Right cardiac atrium (tissue), 5 donors: ENCODE measurements around the gene GCSAML. TPM values are rescaled to one million over a fixed set of nuclear protein-coding genes. Genes with fewer than 3 reads are reported as not detected.

Experiments used
- ATAC-seq, 2 donors: fragments of 200-7000 bp; cut with Tn5 transposase; one replicate each; pipeline versions ENCODE4 v1.8.0 to v1.9.1; 2020; ENCODE audit warnings: moderate library complexity in 2 of 2, mild to moderate bottlenecking in 1 of 2
- DNase-seq, 3 donors: peaks; one replicate each; pipeline ENCODE4 v3.0.0-alpha.2; 2020
- H3K27ac ChIP-seq: one replicate; pipeline ENCODE4 v1.5.1; 2013; ENCODE audit warnings: mild to moderate bottlenecking, low read length, control low read depth, moderate library complexity
- H3K27me3 ChIP-seq: one replicate; pipeline ENCODE4 v1.6.1; 2013; ENCODE audit not compliant: control insufficient read depth, insufficient read depth
- H3K4me1 ChIP-seq: one replicate; pipeline ENCODE4 v1.6.1; 2013; ENCODE audit warnings: low read length; ENCODE audit not compliant: control insufficient read depth, insufficient read depth
- H3K4me3 ChIP-seq: one replicate; pipeline ENCODE4 v1.5.1; 2013; ENCODE audit warnings: low read length, control low read depth
- H3K9me3 ChIP-seq: one replicate; pipeline ENCODE4 v1.6.1; 2013; ENCODE audit warnings: low read length; ENCODE audit not compliant: control insufficient read depth
- WGBS: extraction: QIAGEN DNeasy Blood & Tissue Kit; methylation state at CpG from one replicate; pipeline ENCODE4 v1.1.7; 2013; 5-methylcytosine and 5-hydroxymethylcytosine counted together
- intact Hi-C, 4 donors: fragments of 100-400 bp; cut with DNase I; formaldehyde crosslinking; loops; one replicate each; pipeline versions ENCODE4 v1.11.0 to v1.14.0; 2022 to 2023
- polyA plus RNA-seq: library from polyadenylated mRNA; stranded (reverse); fragments of 200-250 nt; gene quantifications from one replicate; pipeline ENCODE4 v1.2.3, GENCODE V29; 2013
- total RNA-seq, 4 donors: library from RNA; stranded (reverse); fragmentation: NEBNext Ultra II Directional; extraction: Animal tissue kit (Norgen Biotek cat#: 25700); gene quantifications; one replicate each; pipeline ENCODE4 v1.2.1, GENCODE V29; 2021
- donor health status: healthy with polysubstance abuse.
- donor health status: DM: no; HTN: yes; CAD: no.
- donor health status: DM: no; HTN: no; CAD: no.
- donor health status: DM: no; HTN: yes; CAD: no; lungs with severe emphysema.
- donor health status: DM: yes; HTN: yes; CAD: no.

GCSAML gene
- total and polyA plus RNA-seq, 5 donors, result 0.09 to 0.17 TPM; not detected in 3

DNA sequence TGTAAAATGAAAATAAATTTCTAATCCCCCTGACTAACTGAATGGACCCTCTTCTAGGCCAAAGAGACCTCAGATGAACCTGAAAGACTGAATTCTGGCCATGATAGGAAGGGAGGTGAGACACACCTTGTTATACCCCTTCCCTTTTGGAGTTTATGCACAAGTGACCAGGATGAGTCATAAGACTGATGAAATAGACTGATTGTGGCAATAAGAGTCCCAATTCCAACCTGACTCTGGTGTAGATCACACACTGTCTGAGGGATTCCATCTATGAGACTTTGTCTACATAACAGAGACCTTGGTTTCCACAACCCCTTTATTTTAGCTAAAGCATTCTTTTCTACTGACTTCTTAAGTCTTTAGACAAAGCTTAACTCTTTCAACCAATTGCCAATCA lies 25.7 kb downstream of the GCSAML start:
- H3K4me3 ChIP-seq, result no peak overlapping the region
- ATAC-seq, result no peak
- intact Hi-C loops, result no loop called here
- H3K9me3 ChIP-seq, result no peaks in the 10 kb centered on the region
- H3K27me3 ChIP-seq, result no peaks in the 10 kb centered on the region
- H3K4me1 ChIP-seq, result no peaks in the 10 kb centered on the region
- no peak for DNase-seq
- no peak overlapping the region for H3K27ac ChIP-seq

GRCh38 chr1:247576514-247576913 lies 27.6 kb downstream of the GCSAML start:
- H3K27ac ChIP-seq, result no peak overlapping the region
- ATAC-seq (no peak), DNase-seq (no peak)
- H3K4me1 ChIP-seq, result no peaks in the 10 kb centered on the region
- no peaks in the 10 kb centered on the region for H3K27me3 ChIP-seq
- no peak overlapping the region for H3K4me3 ChIP-seq
- WGBS, result 48% methylated on average over 3 of the region's 3 CpGs
- H3K9me3 ChIP-seq, result no peaks in the 10 kb centered on the region
- intact Hi-C loops, result no loop called here

GRCh38 chr1:247578946-247579460 lies 30.1 kb downstream of the GCSAML start:
- intact Hi-C loops, result no loop called here
- DNase-seq (no peak), ATAC-seq (no peak)
- no peaks in the 10 kb centered on the region for H3K27me3 ChIP-seq
- 80% methylated on average over 5 of the region's 5 CpGs for WGBS
- H3K4me3 ChIP-seq, result no peak overlapping the region
- H3K4me1 ChIP-seq, result no peaks in the 10 kb centered on the region
- no peak overlapping the region for H3K27ac ChIP-seq
- no peaks in the 10 kb centered on the region for H3K9me3 ChIP-seq

DNA sequence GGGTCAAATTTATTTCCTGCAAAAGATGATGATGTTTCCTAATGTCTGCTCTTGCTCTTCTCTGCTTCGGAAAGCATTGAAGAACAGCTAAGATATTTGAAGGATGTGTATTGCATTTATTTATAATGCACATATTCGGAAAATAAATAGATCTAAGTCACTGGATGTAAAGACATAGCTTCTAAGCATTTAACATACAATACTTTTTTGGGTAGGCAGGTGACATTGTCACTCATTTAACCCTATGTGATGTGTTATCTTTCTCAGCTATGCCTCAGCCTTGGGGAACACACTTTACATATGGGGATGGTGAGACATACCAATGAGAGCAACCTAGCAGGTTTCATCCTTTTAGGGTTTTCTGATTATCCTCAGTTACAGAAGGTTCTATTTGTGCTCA lies 39.1 kb downstream of the GCSAML start, which contains the start of gene OR2G2:
Gene OR2G2, plus strand, starts transcription at position 301 of the 400 bp plus-strand sequence. Its CDS starts 0 bp downstream, at position 301.
- DNase-seq (no peak), ATAC-seq (no peak)
- no peak within 1 kb of the TSS for H3K4me3 ChIP-seq
- intact Hi-C loops, result no loop called here
- WGBS, result 83% methylated on average over 2 of the region's 2 CpGs
- no peaks in the 10 kb centered on the region for H3K9me3 ChIP-seq
- no peaks in the 10 kb centered on the region for H3K27me3 ChIP-seq
- H3K4me1 ChIP-seq, result no peaks in the 10 kb centered on the region
- no peak within 1 kb of the TSS for H3K27ac ChIP-seq

- no peak within 1 kb of the TSS for H3K27ac ChIP-seq
- no peak within 1 kb of the TSS for H3K4me3 ChIP-seq
- ATAC-seq (no peak), DNase-seq (no peak)
- intact Hi-C loops, result no loop called here
- no peaks in the 10 kb centered on the region for H3K9me3 ChIP-seq
- H3K27me3 ChIP-seq, result no peaks in the 10 kb centered on the region
- H3K4me1 ChIP-seq, result no peaks in the 10 kb centered on the region
- 73% methylated on average over 2 of the region's 2 CpGs for WGBS
Observed at GRCh38 chr1:247605286-247605685, 56.4 kb downstream of the GCSAML start, which contains the start of gene OR2G3. TSS of gene OR2G3 (plus strand) at chr1:247605586. CDS start at chr1:247605586, 0 bp downstream.

- Histone ChIP-seq H3K27me3 (no peaks in the 10 kb centered on the region), H3K4me1 (no peaks in the 10 kb centered on the region), H3K9me3 (no peaks in the 10 kb centered on the region), H3K27ac (no peak overlapping the region), H3K4me3 (no peak overlapping the region)
- intact Hi-C loops, result no loop called here
- no peak for DNase-seq
- no peak for ATAC-seq
- 66% methylated on average over 1 of the region's 1 CpG for WGBS
Observed at GRCh38 chr1:247613405-247613804, 64.5 kb downstream of the GCSAML start.

GRCh38 chr1:247614625-247615024 lies 65.7 kb downstream of the GCSAML start:
- 77% methylated on average over 5 of the region's 5 CpGs for WGBS
- H3K27me3 ChIP-seq, result no peaks in the 10 kb centered on the region
- ATAC-seq (no peak), DNase-seq (no peak)
- H3K4me1 ChIP-seq, result no peaks in the 10 kb centered on the region
- no peak overlapping the region for H3K27ac ChIP-seq
- H3K4me3 ChIP-seq, result no peak overlapping the region
- H3K9me3 ChIP-seq, result no peaks in the 10 kb centered on the region
- intact Hi-C loops, result no loop called here

Other genes starting within 250 kb of the GCSAML start
- gene ZNF496, start 217.3 kb upstream of the GCSAML start, total RNA-seq, result 10 to 100 TPM; 16.9 to 19.5 (median 17.4) TPM
- gene ZNF496, start 217.3 kb upstream of the GCSAML start, polyA plus RNA-seq, result 7.9 TPM
- gene NLRP3, start 133.0 kb upstream of the GCSAML start, total RNA-seq, result 1 to 10 TPM in 2 of 4 donors, under 1 TPM in 2; 0.63 to 1.1 (median 1.00) TPM
- 0.50 TPM for gene NLRP3, start 133.0 kb upstream of the GCSAML start, polyA plus RNA-seq
- not detected for gene OR2B11, start 91.0 kb upstream of the GCSAML start, total RNA-seq
- gene OR2B11, start 91.0 kb upstream of the GCSAML start, polyA plus RNA-seq, result not detected
- under 1 TPM in 2 of 4 donors, not detected in 2; 0.03 TPM for gene OR2C3, start 12.7 kb upstream of the GCSAML start, total RNA-seq
- gene OR2C3, start 12.7 kb upstream of the GCSAML start, polyA plus RNA-seq, result 0.02 TPM
- not detected for gene OR2G2, start 39.2 kb downstream of the GCSAML start, total RNA-seq
- gene OR2G2, start 39.2 kb downstream of the GCSAML start, polyA plus RNA-seq, result not detected
- gene OR2G3, start 56.5 kb downstream of the GCSAML start, total RNA-seq, result not detected
- gene OR2G3, start 56.5 kb downstream of the GCSAML start, polyA plus RNA-seq, result not detected
- not detected for gene OR13G1, start 130.6 kb downstream of the GCSAML start, total RNA-seq
- gene OR13G1, start 130.6 kb downstream of the GCSAML start, polyA plus RNA-seq, result not detected
- not detected for gene OR6F1, start 167.5 kb downstream of the GCSAML start, total RNA-seq
- not detected for gene OR6F1, start 167.5 kb downstream of the GCSAML start, polyA plus RNA-seq
- not detected for gene OR14K1, start 189.5 kb downstream of the GCSAML start, total RNA-seq
- gene OR14K1, start 189.5 kb downstream of the GCSAML start, polyA plus RNA-seq, result not detected
- gene OR14A2, start 199.0 kb downstream of the GCSAML start, total RNA-seq, result not detected
- not detected for gene OR14A2, start 199.0 kb downstream of the GCSAML start, polyA plus RNA-seq
- gene OR1C1, start 211.4 kb downstream of the GCSAML start, total RNA-seq, result not detected
- gene OR1C1, start 211.4 kb downstream of the GCSAML start, polyA plus RNA-seq, result not detected